Erythroblast (primary cell): ENCODE results near the gene HAPLN2.

Experiments used
- DNase-seq, 2 experiments: peaks; one replicate each; lab custom pipeline; 2025; lab: John Stamatoyannopoulos, UW
- GATA1 ChIP-seq: IDR thresholded peaks from 2 replicates; pipeline ENCODE4 v1.6.1; 2011; ENCODE audit warnings: low read depth, mild to moderate bottlenecking, control low read depth, low read length, moderate library complexity
- POLR2A ChIP-seq: IDR thresholded peaks from 2 replicates; pipeline ENCODE4 v1.6.1; 2011; ENCODE audit warnings: mild to moderate bottlenecking, low read length

Gene HAPLN2

DNA sequence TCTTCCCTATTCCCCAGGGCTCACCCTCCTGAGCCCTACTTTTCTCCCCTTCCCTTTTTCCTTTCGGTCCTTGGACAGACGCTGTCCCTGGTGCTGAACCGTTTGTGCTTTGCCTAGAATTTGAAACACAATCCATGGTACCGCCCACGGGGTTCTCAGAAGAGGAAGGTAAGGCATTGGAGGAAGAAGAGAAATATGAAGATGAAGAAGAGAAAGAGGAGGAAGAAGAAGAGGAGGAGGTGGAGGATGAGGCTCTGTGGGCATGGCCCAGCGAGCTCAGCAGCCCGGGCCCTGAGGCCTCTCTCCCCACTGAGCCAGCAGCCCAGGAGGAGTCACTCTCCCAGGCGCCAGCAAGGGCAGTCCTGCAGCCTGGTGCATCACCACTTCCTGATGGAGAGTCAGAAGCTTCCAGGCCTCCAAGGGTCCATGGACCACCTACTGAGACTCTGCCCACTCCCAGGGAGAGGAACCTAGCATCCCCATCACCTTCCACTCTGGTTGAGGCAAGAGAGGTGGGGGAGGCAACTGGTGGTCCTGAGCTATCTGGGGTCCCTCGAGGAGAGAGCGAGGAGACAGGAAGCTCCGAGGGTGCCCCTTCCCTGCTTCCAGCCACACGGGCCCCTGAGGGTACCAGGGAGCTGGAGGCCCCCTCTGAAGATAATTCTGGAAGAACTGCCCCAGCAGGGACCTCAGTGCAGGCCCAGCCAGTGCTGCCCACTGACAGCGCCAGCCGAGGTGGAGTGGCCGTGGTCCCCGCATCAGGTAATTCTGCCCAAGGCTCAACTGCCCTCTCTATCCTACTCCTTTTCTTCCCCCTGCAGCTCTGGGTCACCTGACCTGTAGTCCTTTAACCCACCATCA is 33.1 kb downstream of the HAPLN2 start:
- DNase-seq: peak in 1 of 2 experiments; percentile 39
- no peak for TF ChIP-seq GATA1
- no peak for TF ChIP-seq POLR2A

GRCh38 chr1:156652992-156653355 is 33.8 kb downstream of the HAPLN2 start:
- DNase-seq: no peak

DNA sequence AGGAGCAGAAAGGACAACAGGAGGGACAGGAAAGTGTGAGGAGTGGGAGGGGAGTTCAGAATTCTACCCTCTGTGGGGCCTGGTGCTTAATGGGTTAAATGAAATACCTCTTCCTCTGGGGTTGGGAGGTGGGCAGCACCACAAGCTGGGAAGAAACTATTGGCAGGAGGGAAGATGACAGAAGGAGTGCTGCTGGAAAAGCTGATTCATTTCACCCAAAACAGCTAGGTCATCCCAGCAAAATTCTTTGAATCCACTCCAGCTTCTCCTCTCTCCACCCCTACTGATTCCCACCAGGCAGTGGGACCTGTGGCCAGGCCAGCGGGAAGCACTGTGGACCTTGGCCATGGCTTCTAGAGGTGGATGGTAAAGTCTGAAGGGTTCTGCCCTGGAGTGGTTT is 35.5 kb downstream of the HAPLN2 start:
- TF ChIP-seq POLR2A: no peak
- TF ChIP-seq GATA1: no peak
- no peak for DNase-seq

More at GRCh38 chr1:156652992-156653355, 33.8 kb downstream of the HAPLN2 start:
- TF ChIP-seq POLR2A: no peak
- TF ChIP-seq GATA1: no peak

- TF ChIP-seq GATA1 (no peak), POLR2A (no peak)
- DNase-seq: no peak
Measured at GRCh38 chr1:156655151-156655903, 36.1 kb downstream of the HAPLN2 start.

DNA sequence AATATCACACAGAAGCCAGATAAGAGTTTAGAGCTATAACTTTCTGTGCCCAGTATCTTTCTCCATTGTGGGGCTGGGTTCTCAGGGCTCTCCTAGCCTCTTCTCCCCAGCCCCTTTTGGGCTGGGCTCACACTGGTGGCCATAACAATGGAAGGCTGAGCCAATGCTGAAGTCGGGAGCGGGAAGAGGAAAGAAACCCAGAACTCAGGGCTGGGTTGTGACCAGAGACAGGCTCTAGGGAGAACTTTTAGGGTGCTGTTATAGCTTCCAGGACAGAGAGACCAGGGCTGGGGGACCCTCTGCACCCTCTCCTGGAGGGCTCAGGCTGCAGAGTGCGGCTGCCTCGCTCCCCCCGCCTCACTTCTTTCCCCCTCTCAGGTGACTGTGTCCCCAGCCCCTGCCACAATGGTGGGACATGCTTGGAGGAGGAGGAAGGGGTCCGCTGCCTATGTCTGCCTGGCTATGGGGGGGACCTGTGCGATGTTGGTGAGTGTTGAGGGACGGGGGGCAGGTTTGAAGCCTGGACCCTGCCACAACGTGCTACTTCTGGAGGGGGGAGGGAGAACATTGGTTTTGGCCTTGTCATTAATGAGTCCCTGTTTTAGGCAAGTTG is 36.8 kb downstream of the HAPLN2 start:
- DNase-seq: no peak
- TF ChIP-seq POLR2A (no peak), GATA1 (no peak)

- TF ChIP-seq POLR2A: no peak
- no peak for TF ChIP-seq GATA1
- peak; percentile 55 to 82 for DNase-seq
Measured at GRCh38 chr1:156656806-156657740, 37.9 kb downstream of the HAPLN2 start.

DNA sequence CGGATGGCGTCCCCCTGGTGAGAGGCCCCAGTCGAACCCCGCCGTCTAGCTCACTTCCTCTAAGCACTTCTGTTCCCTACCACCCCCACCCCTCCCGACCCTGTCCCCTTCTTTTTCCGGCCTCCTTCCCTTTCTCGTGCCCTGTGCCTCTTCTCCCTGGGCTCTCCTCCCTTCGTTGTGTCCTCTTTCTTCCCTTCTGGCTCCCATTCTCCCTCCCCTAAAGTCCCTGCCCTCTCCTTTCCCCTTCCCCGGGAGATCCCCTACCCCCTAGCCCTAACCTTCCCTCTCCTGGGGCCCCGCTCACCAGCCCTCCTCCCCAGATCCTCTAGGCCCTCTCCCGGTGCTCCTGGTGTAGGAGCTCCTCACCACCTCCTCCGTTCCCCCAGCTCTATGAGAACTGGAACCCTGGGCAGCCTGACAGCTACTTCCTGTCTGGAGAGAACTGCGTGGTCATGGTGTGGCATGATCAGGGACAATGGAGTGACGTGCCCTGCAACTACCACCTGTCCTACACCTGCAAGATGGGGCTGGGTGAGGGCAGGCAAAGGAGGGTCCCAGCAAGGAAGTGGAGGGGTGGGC is 38.6 kb downstream of the HAPLN2 start:
- no peak for DNase-seq
- TF ChIP-seq GATA1 (no peak), POLR2A (no peak)

DNA sequence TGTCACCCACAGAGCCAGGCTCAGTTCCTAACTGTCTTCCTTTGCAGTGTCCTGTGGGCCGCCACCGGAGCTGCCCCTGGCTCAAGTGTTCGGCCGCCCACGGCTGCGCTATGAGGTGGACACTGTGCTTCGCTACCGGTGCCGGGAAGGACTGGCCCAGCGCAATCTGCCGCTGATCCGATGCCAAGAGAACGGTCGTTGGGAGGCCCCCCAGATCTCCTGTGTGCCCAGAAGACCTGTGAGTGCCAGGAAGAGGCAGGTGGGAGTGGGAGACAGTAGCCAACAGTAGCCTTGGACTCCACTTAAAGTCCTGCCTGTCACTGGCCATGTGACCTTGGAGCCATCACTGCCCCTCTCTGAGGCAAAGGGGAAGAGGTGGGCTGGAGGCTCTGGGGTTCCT is 39.3 kb downstream of the HAPLN2 start:
- no peak for TF ChIP-seq POLR2A
- no peak for TF ChIP-seq GATA1
- DNase-seq: no peak

GRCh38 chr1:156658945-156659574 is 39.8 kb downstream of the HAPLN2 start:
- TF ChIP-seq POLR2A: no peak
- no peak for TF ChIP-seq GATA1
- no peak for DNase-seq

- no peak for TF ChIP-seq GATA1
Measured at GRCh38 chr1:156659661-156659987, 40.4 kb downstream of the HAPLN2 start.

DNA sequence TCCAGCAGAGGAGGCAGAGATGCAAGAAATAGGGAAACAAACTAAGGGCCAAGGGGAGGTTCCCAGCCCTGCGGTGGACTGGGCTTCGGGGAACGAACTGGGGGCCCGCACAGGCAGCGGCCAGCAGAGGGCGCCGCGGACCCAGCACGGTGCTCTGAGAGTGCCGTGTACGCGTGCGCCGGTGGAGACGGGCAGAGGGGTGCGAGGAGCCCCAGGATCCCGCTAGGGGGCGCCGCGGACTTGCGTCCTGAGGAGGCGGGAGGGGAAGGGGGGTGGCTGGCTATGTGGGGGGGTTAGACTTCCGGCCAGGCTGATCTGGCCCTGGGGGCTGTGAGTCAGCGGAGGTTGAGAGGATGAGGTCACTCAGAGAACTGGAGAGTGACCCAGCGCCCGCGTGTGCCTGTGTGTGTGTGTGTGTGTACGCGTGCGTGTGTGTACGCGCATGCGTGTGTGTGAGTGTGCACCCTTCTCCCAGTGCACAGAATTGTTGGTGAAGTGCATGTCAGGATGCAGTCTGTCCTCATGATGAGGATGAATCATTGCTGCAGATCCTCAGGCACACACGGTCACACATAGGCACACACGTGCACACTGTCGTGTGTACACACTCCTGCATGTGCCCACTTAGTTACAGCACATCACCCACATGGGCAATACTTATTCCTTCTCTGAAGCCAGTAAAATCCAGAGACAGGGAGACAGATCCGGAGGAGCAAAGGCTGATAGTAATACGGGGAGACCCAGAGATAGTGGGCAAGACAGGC is 41.0 kb downstream of the HAPLN2 start:
- peak; percentile 95 to 96 for DNase-seq
- TF ChIP-seq POLR2A (no peak), GATA1 (no peak)

More at GRCh38 chr1:156659661-156659987, 40.4 kb downstream of the HAPLN2 start:
- no peak for DNase-seq

DNA sequence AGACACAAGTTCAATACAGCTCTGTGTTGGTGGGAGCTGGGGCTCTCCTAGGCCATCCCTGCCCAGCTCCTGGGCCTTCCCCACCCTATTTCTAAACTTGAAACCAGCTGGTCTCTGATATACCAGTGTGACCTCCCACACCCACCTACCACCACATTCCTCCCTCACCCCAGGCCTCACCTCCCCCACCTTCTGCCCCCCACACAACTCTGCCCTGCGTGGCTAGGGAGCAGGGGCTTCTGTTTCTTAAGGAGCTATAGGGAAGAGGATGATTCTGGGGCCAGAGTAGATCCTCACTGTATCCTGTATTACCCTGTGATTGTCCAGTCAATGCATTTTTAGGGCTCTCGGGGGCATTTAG is 41.5 kb downstream of the HAPLN2 start:
- TF ChIP-seq GATA1 (no peak), POLR2A (no peak)
- no peak for DNase-seq
